Retinal pigment epithelial cell (primary cell): Measurements from ENCODE around the gene LCNL1.

ENCODE experiments used
- DNase-seq: peaks from one replicate; pipeline ENCODE4 v3.0.0-alpha.2; 2010; ENCODE audit warnings: low read depth
- H3K4me3 ChIP-seq: 2 replicates; pipeline ENCODE4 v1.5.1; 2011; ENCODE audit warnings: mild to moderate bottlenecking, low read length, control low read depth, moderate library complexity
- CTCF ChIP-seq: conservative IDR thresholded peaks from 2 replicates; pipeline ENCODE4 v1.5.1; 2011; ENCODE audit warnings: low read depth, low read length, control low read depth, inconsistent platforms

The LCNL1 gene

GRCh38 chr9:137008312-137008711 is 25.5 kb downstream of the LCNL1 start:
- TF ChIP-seq CTCF = no peak
- no peak overlapping the region for H3K4me3 ChIP-seq

GRCh38 chr9:137009217-137009616 is 26.4 kb downstream of the LCNL1 start:
- H3K4me3 ChIP-seq = no peak overlapping the region
- DNase-seq = no peak
- TF ChIP-seq CTCF = no peak

More at GRCh38 chr9:137008312-137008711, 25.5 kb downstream of the LCNL1 start:
- no peak for DNase-seq

- DNase-seq = no peak
- no peak for TF ChIP-seq CTCF
- H3K4me3 ChIP-seq = no peak overlapping the region
Measured at GRCh38 chr9:137009938-137010732, 27.3 kb downstream of the LCNL1 start.

- H3K4me3 ChIP-seq = no peak overlapping the region
- TF ChIP-seq CTCF = no peak
- DNase-seq = no peak
Measured at GRCh38 chr9:137011156-137011555, 28.4 kb downstream of the LCNL1 start.

GRCh38 chr9:137011907-137012675 is 29.3 kb downstream of the LCNL1 start:
- no peak for DNase-seq
- no peak for TF ChIP-seq CTCF
- H3K4me3 ChIP-seq = no peak overlapping the region

GRCh38 chr9:137012694-137013570 is 30.1 kb downstream of the LCNL1 start:
- no peak for DNase-seq
- no peak for TF ChIP-seq CTCF
- H3K4me3 ChIP-seq = no peak overlapping the region
